Right lobe of liver (tissue), 6 donors: ENCODE data around the gene SLMAP. TPM values are rescaled to one million over a fixed set of nuclear protein-coding genes. Genes with fewer than 3 reads are reported as not detected.

Source experiments
- ATAC-seq, 4 donors: fragments of 200-7000 bp; cut with Tn5 transposase; one replicate each; pipeline ENCODE4 v1.9.1; 2020; ENCODE audit warnings: mild to moderate bottlenecking in 4 of 4, moderate library complexity in 4 of 4
- DNase-seq, 3 donors: peaks; one replicate each; pipeline ENCODE4 v3.0.0-alpha.2; 2020
- H3K27ac ChIP-seq, 3 donors: fragments of 200-600 bp; one replicate each; pipeline ENCODE4 v1.8.0; 2022
- H3K27me3 ChIP-seq, 2 donors: fragments of 200-600 bp; one replicate each; pipeline ENCODE4 v1.8.0; 2022
- H3K36me3 ChIP-seq, 4 donors: fragments of 200-600 bp; sonication (generic) in 1 of 4; one replicate each; pipeline versions ENCODE4 v1.5.1 to v1.8.0; 2017 to 2022; ENCODE audit warnings: control low read depth in 1 of 4
- H3K4me1 ChIP-seq, 4 donors: fragments of 200-600 bp; sonication (generic) in 1 of 4; one replicate each; pipeline versions ENCODE4 v1.5.1 to v1.8.0; 2017 to 2022; ENCODE audit warnings: control low read depth in 1 of 4
- H3K4me3 ChIP-seq, 3 donors: fragments of 200-600 bp; one replicate each; pipeline ENCODE4 v1.8.0; 2022
- H3K9me3 ChIP-seq, 4 donors: fragments of 200-600 bp; sonication (generic) in 1 of 4; one replicate each; pipeline versions ENCODE4 v1.5.1 to v1.8.0; 2017 to 2022; ENCODE audit warnings: control low read depth in 1 of 4
- POLR2A ChIP-seq: fragments of 450-650 bp; IDR thresholded peaks from one replicate; pipeline ENCODE4 v1.6.1; 2017; ENCODE audit warnings: antibody characterized with exemption, mild to moderate bottlenecking
- WGBS: methylation state at CpG from one replicate; pipeline ENCODE4 v1.1.6; 2018; ENCODE audit warnings: low coverage, low lambda C conversion rate; ENCODE audit not compliant: insufficient coverage; ENCODE audit errors: missing lambda C conversion rate; 5-methylcytosine and 5-hydroxymethylcytosine counted together
- intact Hi-C, 2 donors: fragments of 100-400 bp; cut with DNase I; formaldehyde crosslinking; loops; one replicate each; pipeline versions ENCODE4 v1.11.2 to v1.14.1; 2022
- total RNA-seq, 6 experiments: library from RNA; depleted of rRNA in 2 of 6; stranded (reverse); fragments of >200 nt in 2 of 6; fragmentation: NEBNext Ultra II Directional in 3 of 6; extraction: Animal tissue kit (Norgen Biotek cat#: 25700) in 3 of 6; gene quantifications; one replicate each; pipeline versions ENCODE4 v1.1.0 to v1.2.4, GENCODE V29; 2016 to 2023
- TF ChIP-seq, protein P1 (sequence below), 4 donors: fragments of 200-600 bp in 3 of 4; fragments of 450-650 bp in 1 of 4; IDR thresholded peaks; one replicate each; pipeline versions ENCODE4 v1.5.1 to v1.8.0; 2016 to 2022; ENCODE audit warnings: antibody characterized with exemption in 4 of 4, mild to moderate bottlenecking in 2 of 4
- donor health status: DM: no; HTN: yes; CAD: no.
- donor health status: DM: no; HTN: no; CAD: no.
- donor health status: DM: no; HTN: no; CAD: no.
- donor health status: DM: no; HTN: yes; CAD: no.
- donor health status: DM: no; HTN: yes; CAD: no.

SLMAP gene
- total RNA-seq, 6 experiments from 2014 or later: 21.1 to 34.9 (median 25.1) TPM

DNA sequence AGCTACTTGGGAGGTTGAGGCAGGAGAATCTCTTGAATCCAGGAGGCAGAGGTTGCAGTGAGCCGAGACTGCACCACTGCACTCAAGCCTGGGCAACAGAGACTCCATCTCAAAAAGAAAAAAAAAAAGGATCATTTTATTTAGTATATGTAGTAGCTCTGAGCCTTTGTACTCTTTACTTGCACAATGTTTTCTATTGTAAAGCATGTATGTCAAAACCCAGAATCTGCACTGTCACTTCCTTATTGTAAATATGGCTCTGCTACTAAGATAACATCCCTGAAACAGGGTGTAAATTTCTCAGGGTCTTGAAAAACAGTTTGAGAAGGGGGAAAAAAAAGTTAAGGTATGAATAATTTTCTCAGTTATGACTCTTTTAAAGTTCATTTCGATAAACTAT lies 35.1 kb downstream of the SLMAP start:
- Histone ChIP-seq H3K36me3 (no peaks in the 10 kb centered on the region), H3K27me3 (no peaks in the 10 kb centered on the region), H3K4me1 (peaks cover 0 to 12% (median 0%) of the 10 kb centered on the region in 4 donors), H3K9me3 (no peaks in the 10 kb centered on the region), H3K4me3 (no peak overlapping the region), H3K27ac (no peak overlapping the region)
- DNase-seq (no peak), ATAC-seq (peak in 1 of 4 donors; percentile 29)
- intact Hi-C loops: no loop called here
- WGBS: 83% methylated on average over 2 of the region's 2 CpGs
- TF ChIP-seq, protein P1, sequence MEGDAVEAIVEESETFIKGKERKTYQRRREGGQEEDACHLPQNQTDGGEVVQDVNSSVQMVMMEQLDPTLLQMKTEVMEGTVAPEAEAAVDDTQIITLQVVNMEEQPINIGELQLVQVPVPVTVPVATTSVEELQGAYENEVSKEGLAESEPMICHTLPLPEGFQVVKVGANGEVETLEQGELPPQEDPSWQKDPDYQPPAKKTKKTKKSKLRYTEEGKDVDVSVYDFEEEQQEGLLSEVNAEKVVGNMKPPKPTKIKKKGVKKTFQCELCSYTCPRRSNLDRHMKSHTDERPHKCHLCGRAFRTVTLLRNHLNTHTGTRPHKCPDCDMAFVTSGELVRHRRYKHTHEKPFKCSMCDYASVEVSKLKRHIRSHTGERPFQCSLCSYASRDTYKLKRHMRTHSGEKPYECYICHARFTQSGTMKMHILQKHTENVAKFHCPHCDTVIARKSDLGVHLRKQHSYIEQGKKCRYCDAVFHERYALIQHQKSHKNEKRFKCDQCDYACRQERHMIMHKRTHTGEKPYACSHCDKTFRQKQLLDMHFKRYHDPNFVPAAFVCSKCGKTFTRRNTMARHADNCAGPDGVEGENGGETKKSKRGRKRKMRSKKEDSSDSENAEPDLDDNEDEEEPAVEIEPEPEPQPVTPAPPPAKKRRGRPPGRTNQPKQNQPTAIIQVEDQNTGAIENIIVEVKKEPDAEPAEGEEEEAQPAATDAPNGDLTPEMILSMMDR (IDR thresholded peaks at IDR 0.05): no peak
- TF ChIP-seq POLR2A: no peak

- 60% methylated on average over 1 of the region's 1 CpG for WGBS
- H3K36me3 ChIP-seq: no peaks in the 10 kb centered on the region
- H3K27ac ChIP-seq: no peak overlapping the region
- DNase-seq (no peak), ATAC-seq (no peak)
- no peaks in the 10 kb centered on the region for H3K9me3 ChIP-seq
- no peak overlapping the region for H3K4me3 ChIP-seq
- no peak for TF ChIP-seq POLR2A
- peaks cover 0 to 12% (median 0%) of the 10 kb centered on the region in 4 donors for H3K4me1 ChIP-seq
- no peaks in the 10 kb centered on the region for H3K27me3 ChIP-seq
- intact Hi-C loops: no loop called here
Observed at GRCh38 chr3:57792198-57792597, 36.1 kb downstream of the SLMAP start.

DNA sequence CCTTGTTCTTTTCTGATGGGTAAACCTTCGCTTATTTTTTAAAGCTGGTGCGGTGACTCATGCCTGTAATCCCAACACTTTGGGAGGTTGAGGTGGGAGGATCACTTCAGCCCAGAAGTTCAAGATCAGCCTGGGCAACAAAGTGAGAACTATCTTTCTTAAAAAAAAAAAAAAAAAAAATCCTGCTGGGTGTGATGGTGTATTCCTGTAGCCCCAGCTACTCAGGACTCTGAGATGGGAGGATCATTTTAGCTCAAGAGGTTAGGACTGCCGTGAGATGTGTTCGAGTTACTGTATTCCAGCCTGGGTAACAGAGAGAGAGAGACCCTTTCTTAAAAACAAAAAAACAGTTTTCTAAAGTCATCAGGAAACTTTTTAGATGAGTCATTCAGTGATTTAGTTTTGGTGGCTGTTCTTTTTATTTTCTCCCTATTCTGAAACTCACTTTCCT lies 37.7 kb downstream of the SLMAP start:
- Histone ChIP-seq H3K4me1 (peaks cover 0 to 25% (median 0%) of the 10 kb centered on the region in 4 donors), H3K36me3 (no peaks in the 10 kb centered on the region), H3K27me3 (no peaks in the 10 kb centered on the region), H3K4me3 (no peak overlapping the region), H3K27ac (no peak overlapping the region), H3K9me3 (no peaks in the 10 kb centered on the region)
- TF ChIP-seq POLR2A: no peak
- TF ChIP-seq, protein P1 (IDR thresholded peaks at IDR 0.05): no peak
- intact Hi-C loops: no loop called here
- ATAC-seq (no peak), DNase-seq (no peak)
- 83% methylated on average over 4 of the region's 4 CpGs for WGBS

- intact Hi-C loops: no loop called here
- DNase-seq (no peak), ATAC-seq (no peak)
- no peaks in the 10 kb centered on the region for H3K36me3 ChIP-seq
- 96% methylated on average over 4 of the region's 4 CpGs for WGBS
- no peak overlapping the region for H3K27ac ChIP-seq
- H3K27me3 ChIP-seq: no peaks in the 10 kb centered on the region
- no peaks in the 10 kb centered on the region for H3K9me3 ChIP-seq
- H3K4me1 ChIP-seq: peaks cover 0 to 32% (median 0%) of the 10 kb centered on the region in 4 donors
- H3K4me3 ChIP-seq: no peak overlapping the region
- no peak for TF ChIP-seq POLR2A
- TF ChIP-seq, protein P1 (IDR thresholded peaks at IDR 0.05): no peak
Observed at GRCh38 chr3:57794501-57794900, 38.4 kb downstream of the SLMAP start.

DNA sequence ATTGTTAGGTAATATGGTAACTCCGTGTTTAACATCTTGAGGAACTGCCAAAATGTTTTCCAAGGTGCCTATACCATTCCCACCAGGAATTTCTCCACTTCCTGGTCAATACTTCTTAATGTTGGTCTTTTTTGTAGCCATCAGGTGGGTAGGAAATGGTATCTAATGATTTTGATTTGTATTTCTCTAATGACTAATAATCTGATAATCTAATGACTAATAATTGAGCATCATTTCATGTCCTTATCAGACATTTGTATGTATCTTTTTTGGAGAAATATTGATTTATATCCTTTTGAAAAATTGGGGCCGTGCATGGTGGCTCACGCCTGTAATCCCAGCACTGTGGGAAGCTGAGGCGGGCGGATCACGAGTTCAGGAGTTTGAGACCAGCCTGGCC lies 38.8 kb downstream of the SLMAP start:
- Histone ChIP-seq H3K9me3 (no peaks in the 10 kb centered on the region), H3K27ac (no peak overlapping the region), H3K4me1 (peaks cover 0 to 37% (median 0%) of the 10 kb centered on the region in 4 donors), H3K4me3 (no peak overlapping the region), H3K36me3 (no peaks in the 10 kb centered on the region), H3K27me3 (no peaks in the 10 kb centered on the region)
- no peak for TF ChIP-seq POLR2A
- TF ChIP-seq, protein P1 (IDR thresholded peaks at IDR 0.05): no peak
- ATAC-seq (no peak), DNase-seq (no peak)
- intact Hi-C loops: no loop called here
- 85% methylated on average over 4 of the region's 6 CpGs for WGBS
